COLO829 (cell line): Measurements from ENCODE around the gene RTN4IP1.
A peak's percentile ranks its signal among the peaks of the same experiment; 100 is the strongest.
"Not testable (repeated sequence)": the region's sequence is repeated elsewhere in the genome, so short reads cannot be mapped to it uniquely, and the experiment has no call there.

Experiments
- DNase-seq: peaks from one replicate; pipeline ENCODE4 v3.0.0; 2012; ENCODE audit warnings: low spot score

RTN4IP1 gene

DNA sequence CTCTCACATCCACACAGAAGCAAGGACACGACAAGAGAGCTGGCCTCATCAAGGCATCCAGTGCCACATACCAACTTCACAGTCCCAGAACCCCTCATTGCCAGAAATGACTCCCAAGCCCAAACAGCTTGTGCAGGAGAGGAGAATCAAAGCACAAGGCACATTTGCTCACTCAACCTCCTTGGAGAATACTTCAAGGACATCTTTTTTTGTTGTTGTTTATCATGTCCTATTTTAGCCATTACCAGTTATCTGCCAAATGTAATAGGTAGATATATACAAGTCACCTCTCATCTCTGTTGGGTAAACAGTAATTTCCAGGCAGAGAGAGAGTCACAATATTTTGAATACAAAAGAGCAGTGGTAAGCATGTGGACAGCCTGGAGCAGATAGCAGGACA is 47.8 kb downstream of the RTN4IP1 start:
- DNase-seq, result no peak

DNA sequence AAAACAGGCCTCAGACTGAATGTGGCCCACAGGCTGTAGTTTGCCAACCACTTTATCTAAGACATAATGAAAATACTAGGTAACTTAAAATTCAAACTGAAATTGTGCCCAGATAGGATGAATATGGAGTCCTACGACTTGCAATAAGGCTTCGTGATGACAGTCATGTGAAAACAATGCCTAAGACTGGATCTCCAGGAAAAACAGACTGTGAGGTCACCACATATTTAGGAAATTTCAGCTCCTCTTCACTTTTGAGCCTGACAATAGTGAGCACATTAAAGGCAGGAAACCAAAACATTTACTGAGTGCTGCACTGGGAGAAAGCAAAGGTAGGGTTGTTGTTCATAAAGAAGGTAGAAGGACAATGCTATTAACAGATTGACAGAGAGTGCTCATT is 50.0 kb downstream of the RTN4IP1 start:
- DNase-seq, result no peak

DNA sequence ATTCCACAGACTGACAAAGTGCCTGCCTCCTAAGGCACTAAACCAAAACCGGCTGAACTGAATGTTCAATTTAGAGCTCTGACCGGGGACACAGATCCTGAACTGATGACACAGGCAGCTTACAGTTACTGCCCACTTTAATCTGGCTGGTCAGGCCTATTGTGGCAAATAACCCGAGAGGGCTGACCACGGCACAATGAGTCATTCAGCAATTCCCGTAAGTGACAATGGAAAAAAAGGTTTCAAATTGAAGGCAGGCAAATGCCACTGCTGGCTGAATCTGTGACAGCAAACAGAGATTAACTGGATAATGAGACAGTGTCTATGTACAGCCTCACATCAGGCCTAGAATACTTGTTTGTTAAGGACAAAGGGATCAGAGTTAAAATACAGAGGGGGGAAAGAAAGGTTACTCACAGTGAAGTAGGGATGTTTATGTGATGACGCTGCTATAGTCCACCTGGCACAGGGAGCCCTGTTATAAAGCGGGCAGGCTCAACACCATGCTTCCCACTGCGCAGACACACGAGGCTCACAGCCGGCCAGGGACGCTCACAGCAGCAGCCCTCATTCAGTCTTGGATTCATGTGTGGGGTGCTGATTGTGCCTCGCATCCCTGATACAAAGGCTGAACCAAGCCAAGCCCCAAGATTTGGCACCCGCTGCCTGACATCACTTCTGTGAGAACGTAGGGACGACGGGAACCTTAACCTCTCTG is 54.4 kb downstream of the RTN4IP1 start:
- DNase-seq, result peak; percentile 73

DNA sequence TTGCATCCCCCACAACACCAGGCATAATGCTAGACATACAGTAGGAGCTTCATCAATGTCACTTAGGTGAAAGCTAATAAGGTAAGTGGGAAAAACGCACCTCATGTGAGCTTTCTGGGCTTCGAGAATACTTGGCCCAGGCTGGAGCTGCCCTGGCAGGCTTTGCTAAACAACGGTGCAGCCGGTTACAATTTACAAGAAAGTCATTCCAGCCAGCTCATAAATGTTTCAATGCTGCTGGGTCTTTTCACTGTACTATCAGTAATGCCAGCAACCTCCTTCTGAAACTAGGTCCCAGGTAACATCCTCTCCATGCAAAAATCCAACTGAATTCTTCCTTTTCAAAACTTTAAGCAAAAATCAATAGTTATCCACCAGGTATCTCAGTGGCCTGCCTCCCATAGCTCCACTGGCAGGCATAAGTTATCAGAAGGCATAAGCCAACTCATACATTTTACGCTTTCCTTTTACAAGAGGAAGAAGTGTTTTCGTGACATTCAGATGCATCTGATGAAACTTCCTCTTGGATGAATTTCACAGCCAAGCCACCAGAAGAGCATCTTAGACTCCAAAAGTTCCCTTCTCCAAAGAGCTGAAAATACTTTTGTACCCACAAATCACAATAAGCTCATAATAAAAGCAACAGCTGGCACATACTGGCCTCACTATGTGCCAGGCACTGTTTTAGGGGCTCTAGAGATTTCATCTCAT is 56.3 kb downstream of the RTN4IP1 start:
- DNase-seq, result no peak

DNA sequence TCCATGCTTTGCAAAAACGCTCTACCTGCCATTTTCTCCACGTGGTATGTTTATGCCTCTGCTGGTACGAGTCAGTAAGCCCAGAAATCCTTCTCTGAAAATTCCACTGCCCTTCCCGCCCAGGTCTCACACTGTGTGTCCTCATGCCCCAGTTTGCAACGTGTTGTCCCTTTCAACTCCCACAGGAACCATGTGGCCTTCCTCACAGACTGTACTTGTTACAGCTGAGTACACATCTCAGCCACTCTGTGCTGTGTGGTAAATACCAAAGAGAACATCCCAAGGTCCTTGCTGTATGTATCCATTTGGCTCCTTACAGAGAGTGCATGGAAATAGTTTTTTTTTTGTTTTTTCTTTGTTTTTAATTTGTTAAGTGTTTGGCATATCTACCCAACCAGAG is 56.9 kb downstream of the RTN4IP1 start:
- DNase-seq, result no peak

DNA sequence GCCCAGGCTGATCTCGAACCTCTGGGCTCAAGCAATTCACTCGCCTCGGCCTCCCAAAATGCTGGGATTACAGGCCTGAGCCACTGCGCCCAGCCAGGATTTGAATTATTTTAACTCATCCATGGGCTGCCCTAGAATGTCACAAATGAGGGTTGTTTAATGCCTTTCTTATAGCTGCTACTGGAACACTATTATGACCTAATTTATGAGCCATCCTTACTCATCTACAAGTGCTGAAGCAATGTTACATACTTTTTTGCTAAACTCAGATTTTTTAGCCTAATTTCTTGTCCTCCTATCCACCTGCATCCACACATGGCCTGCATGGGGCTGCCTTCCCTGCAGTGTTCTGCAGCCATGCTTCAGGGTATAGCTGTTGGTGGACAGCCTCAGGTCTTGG is 59.9 kb downstream of the RTN4IP1 start:
- DNase-seq, result no peak

DNA sequence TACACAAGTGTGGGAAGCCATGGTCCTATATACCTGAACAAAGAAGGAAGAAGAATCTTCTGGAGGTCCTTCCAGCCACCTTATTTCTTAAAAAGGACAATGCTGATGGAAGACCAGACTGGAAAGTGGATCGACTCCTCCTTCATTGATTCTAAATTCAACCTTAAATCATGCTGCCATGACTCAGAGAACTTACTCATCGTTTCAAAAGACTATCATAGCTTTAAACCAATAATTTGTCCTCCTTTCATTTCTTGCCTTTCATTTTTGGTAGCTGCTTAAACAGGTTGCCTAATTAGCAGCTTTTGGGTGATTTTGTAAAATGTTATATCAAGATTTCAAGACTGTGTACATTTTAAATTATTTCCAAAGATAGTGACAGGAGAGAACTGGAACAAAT is 60.8 kb downstream of the RTN4IP1 start:
- peak; percentile 35 for DNase-seq

DNA sequence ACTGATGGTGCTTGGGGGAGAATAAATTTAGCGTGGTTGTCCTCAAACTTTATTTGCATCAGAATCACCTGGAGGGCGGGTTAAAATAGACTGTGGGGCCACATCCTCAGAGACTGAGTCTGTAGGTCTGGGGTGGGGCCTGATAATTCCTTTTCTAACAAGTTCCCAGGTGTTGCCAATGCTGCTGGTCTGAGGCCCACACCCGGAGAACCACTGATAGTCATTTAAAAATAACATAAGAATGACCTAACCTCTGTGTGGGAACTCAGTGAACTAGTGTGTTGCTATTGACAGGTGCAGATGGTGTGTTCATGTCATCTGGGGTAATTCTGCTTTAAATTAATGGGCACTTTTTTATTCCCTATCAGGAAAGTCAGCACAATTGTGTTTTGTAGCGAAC is 64.8 kb downstream of the RTN4IP1 start:
- no peak for DNase-seq

DNA sequence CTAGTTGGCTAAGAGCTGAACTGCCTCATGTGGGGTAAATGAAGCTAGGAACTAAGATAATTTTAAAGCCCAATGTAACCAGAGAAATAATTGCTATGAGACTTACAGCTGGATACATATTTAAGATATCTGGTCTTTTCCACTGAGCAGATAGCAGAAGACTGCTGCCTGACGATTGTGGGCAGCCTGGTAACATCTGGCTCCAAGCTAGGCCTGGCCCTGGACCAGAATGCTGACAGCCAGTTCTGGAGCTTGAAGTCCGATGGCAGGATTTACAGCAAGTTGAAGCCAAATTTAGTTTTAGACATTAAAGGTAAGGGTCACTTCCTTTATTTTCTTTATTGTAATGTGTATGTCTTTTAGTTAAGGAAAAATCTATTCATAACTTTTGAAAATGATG is 65.7 kb downstream of the RTN4IP1 start:
- no peak for DNase-seq

DNA sequence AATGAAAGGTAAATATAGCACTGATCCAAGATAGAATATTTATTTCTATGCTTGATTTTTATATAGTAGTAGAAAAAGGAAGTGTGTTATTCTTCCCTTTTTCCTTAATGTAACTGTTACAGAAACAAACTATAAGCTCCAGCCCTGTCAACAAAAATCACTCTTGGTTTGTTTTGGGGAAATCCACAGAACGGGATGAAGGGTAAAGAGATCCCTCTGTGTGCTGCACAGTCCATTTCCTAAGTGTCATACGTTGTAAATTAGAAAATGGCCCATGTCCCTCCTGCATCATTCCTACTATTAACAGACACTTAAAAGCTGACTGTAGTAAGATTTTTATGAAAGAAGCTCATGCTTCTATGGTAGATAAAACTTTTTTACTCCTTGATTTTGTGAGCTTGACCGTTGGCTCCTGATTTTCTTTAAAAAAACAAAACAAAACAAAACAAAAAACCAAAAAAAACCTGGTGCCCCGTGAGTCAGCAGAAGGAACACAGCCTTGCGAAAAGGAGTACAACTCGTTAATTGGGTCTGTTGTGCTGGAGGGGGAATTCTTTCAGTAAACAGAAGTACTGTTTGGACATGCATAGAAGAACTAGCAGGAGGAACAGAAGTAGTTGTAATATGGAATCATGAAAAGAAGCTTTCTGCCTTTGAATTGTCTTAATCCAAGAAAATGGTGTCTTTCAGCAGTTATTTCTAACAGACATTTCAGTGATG is 67.5 kb downstream of the RTN4IP1 start:
- DNase-seq, result no peak

DNA sequence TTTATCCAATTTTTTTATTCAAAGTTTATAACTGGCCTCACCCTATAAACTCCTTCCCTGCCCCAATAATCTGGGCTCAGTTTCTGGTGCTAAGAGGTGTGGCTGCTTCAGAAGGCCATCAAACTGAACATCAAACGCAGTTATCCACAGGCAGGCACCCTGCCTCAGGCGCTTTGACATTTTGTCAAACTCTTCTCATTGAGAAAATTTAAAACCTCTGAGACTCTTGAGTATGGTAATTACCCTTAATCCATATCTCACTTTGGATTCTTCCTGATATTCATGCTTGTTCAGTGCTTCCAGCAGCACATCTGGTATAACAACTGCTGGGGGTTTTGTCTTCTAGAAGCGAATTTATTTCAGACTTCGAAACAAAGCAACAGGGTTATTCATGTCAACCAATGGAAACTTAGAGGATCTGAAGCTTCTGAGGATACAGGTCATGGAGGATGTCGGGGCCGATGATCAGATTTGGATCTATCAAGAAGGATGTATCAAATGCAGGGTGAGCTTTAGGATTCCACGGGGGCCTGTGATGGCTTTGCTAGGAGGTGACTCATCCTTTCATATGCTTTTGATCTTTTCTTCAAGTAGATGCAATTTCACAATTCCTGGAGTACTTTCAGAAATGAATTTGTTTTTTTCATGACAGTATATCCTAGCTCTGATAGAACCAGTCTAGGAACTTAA is 68.2 kb downstream of the RTN4IP1 start:
- peak; percentile 50 for DNase-seq

DNA sequence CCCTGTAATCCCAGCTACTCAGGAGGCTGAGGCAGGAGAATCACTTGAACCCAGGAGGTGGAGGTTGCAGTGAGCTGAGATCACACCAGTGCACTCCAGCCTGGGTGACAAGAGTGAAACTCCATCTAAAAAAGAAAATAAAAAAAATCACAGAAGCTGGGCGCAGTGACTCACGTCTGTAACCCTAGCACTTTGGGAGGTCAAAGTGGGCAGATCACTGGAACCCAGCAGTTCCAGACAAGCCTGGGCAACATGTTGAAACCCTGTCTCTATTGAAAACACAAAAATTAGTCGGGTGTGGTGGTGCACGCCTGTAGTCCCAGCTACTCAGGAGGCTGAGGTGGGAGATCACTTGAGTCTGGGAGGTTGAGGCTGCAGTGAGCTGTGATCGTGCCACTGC is 69.6 kb downstream of the RTN4IP1 start:
- not testable (repeated sequence) for DNase-seq

DNA sequence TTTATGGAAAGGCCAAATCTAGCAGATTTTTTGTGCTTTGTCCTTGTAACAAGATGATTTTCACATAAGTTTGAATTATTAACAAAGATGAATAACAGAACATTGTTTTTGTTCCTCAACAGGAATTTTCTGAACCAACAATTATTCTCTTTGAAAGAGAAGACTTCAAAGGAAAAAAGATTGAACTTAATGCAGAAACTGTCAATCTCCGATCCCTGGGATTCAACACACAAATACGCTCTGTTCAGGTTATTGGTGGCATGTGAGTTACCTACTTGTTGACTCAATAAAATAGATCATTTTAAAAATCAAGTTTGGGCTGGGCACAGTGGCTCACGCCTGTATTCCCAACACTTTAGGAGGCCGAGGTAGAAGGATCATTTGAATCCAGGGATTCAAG is 70.9 kb downstream of the RTN4IP1 start:
- DNase-seq, result peak; percentile 34

DNA sequence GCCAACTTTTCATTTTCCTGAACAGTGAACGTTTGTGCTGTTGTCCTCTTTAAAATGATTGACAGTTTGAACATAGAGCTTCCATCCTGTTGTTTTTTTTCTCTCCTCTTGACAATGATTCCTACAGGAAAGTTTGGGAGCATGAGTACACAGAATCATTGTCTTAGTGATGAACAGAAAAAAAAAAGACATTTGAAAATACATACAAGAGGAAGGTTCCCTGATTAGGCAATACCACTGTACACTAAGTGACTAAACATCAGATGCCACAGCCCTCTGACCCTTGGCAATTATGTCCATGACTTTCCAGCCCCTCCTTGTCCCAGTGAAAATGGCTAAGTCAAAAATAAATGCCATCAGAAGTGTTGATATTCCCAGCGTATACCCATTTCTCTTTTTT is 71.5 kb downstream of the RTN4IP1 start:
- peak; percentile 61 for DNase-seq

DNA sequence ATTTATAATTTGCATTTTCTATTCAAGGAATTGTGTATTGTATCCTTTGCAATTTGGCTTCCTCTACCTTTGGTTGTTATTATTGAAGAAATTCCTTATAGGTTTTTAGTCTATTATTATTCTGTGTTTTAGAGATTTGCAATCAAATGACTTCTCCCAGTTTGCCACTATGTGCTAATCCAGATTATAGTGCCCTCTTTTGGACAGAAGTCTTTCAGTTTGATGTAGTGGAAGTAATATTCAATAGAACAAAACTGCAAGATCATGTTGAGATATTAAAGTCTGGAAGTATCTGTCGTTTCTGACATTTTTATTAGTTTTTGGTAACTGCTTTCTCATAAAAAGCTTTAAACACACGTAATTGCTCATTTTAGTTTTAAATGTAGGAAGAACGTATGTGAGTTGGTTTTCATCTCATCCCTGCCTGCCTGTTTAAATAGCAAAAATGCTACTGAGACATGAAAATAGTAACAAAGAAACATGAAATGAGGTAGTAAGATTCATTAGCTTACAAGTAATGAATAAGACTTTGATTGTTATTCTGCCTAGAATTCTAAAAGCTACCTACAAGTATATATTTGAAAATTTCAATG is 72.8 kb downstream of the RTN4IP1 start:
- DNase-seq, result peak; percentile 16

DNA sequence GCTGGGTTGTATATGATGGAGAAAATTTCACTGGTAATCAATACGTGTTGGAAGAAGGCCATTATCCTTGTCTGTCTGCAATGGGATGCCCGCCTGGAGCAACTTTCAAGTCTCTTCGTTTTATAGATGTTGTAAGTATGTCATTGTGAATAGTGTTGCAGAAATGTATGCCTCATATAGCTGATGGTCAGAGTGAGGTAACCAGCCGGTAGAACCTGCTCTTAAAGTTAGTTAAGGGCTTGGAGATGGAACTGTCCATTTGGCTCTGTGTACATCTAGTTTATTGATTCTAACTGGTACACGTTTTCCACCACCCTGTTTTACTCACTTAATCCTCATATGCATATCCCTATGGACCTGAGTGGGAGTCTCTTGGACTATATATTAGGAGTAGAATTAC is 73.5 kb downstream of the RTN4IP1 start:
- DNase-seq, result no peak

DNA sequence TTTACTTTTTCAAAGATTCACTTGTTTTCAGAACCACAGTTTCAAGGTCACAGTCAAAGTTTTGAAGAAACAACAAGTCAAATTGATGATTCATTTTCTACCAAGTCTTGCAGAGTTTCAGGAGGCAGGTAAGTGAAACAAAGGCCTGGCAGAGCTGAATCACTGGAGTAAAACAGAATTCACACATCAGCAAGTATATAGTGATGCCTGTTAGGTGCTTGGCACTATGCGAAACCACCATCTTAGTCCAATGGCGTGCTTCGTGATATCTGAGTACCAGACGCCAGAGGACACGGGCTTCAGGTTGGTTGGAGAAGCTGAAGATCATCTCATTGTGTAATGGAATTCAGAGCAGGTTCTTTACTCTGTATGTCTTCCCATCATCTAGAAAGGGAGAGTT is 75.9 kb downstream of the RTN4IP1 start:
- no peak for DNase-seq

DNA sequence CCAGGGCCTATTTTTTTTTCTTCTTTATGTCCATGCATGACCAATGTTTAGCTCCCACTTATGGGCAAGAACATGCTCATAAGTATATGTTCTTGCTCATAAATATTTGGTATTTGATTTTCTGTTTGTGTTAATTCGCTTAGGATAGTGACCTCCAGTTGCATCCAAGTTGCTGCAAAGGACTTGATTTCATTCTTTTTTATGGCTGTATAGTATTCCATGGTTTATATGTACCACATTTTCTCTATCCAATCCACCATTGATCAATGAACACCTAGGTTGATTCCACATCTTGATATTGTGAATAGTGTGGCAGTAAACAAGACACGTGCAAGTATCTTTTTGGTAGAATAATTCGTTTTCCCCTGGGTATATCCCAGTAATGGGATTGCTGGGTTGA is 78.1 kb downstream of the RTN4IP1 start:
- DNase-seq, result no peak

DNA sequence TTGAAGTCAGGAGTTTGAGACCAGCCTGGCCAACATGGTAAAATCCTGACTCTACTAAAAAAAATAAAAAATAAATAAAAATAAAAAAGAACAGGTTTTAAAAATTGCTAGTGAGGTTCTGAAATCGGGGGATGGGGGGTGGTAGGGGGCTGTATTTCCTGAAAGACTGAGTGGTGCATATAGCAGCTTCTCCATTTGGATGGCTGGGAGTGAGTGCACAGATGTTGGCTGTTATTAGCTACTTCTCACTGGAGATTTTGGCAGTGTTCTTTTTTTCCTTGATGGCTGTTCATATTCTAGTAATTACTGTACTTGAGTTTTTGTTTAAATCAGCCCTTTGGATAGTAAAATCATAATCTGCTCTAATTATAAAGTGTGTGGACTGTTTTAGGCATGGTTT is 79.8 kb downstream of the RTN4IP1 start:
- DNase-seq, result no peak

DNA sequence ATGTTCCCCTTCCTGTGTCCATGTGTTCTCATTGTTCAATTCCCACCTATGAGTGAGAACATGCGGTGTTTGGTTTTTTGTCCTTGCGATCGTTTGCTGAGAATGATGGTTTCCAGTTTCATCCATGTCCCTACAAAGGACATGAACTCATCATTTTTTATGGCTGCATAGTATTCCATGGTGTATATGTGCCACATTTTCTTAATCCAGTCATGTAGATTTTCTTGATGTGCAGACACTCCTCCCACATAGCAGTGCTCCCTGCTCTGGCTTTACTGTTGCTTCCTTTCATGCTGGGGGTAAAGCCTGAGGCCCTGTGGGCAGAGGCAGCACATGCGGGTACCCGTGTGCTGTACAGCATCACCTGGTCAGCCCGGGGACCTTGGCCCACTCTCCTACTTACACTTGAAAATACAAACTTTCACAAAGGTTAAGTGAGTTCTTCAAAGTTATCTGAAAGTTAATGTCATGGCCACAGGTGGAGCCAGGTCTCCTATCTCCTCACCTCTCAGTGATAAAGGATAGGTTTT is 80.3 kb downstream of the RTN4IP1 start:
- DNase-seq, result not testable (repeated sequence)

DNA sequence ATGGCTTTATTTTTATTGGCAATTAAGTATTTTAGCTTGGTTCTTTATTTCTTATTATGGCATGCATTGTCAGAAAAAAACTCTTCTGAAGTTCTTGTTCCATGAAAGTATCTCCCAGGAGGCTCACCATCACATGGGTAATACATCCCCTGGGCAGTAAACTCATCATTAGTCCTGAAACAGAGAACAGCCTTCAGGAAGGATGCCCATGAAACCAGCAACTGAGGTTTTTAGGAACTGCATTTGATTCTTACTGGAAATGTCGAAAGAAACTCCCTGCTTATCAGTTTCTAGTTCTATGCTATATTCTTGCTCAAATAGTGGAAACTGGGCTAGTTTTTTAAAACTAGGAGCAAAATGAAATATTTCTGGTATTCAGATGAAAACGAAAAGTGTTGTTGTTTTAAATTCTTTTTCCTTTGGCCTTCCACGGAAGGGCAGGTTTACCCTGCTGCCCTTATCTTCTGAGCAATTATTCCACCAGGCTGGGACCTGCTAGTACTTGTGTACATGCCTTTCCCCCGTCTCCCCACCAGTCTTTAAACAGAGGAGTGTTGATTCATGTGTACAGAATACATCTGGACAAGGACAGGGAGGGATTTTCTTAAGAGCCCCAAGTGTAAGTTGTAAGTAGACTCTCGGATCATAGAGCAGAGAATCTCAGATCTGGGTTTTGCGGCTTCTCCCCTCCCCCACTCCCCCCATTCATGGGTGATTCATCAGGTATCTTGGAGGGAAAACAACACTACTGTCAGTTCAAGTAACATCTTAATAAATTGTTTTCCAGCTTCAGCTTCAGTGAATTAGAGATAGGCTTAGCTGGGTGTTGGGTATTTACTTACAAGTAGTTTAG is 81.5 kb downstream of the RTN4IP1 start:
- DNase-seq, result peak; percentile 16
